GM12878 (cell line): ENCODE results near the gene EFNB2. TPM values are rescaled to one million over a fixed set of nuclear protein-coding genes. Genes with fewer than 3 reads are reported as not detected.
A peak's percentile ranks its signal among the peaks of the same experiment; 100 is the strongest.

Experiments used
- ATAC-seq: fragments of 200-7000 bp; cut with Tn5 transposase; 3 replicates; pipeline ENCODE4 v1.9.1; 2020; ENCODE audit warnings: mild to moderate bottlenecking, moderate library complexity
- BruUV-seq: library from RNA; stranded (reverse); fragments of 400-500 nt; replicated peaks from 2 replicates; lab custom pipeline; 2021; lab: Mats Ljungman, UMichigan
- CTCF ChIA-PET: fragments of 300-600 bp; sonication (Branson Sonifier 250); formaldehyde crosslinking; extraction: SDS; loops from one replicate; lab custom pipeline; 2021; ENCODE audit warnings: inconsistent platforms; lab: Yijun Ruan, JAX
- POLR2A ChIA-PET: fragments of 350-600 bp; formaldehyde crosslinking; extraction: SDS; loops from one replicate; lab custom pipeline; 2021; ENCODE audit warnings: inconsistent platforms; lab: Charles Lee
- RAD21 ChIA-PET: fragments of 300-600 bp; sonication (Branson Sonifier 250); formaldehyde crosslinking; loops from one replicate; lab custom pipeline; 2023; ENCODE audit warnings: antibody characterized with exemption; ENCODE audit not compliant: unreplicated experiment; lab: Charles Lee
- SMC1A ChIA-PET: fragments of 300-600 bp; sonication (Branson Sonifier 250); formaldehyde crosslinking; loops from one replicate; lab custom pipeline; 2023; ENCODE audit not compliant: unreplicated experiment, uncharacterized antibody; lab: Charles Lee
- DNase-seq: peaks from one replicate; pipeline ENCODE4 v3.0.0-alpha.2; 2011; ENCODE audit warnings: low read depth, low spot score
- FAIRE-seq: peaks from 3 replicates; lab custom pipeline; 2011; peaks lifted over from hg19 to GRCh38; lab: Jason Lieb, UNC
- H2AFZ ChIP-seq: 2 replicates; pipeline ENCODE4 v1.6.0; 2011; ENCODE audit warnings: low read depth, low read length, control low read depth; ENCODE audit not compliant: control insufficient read depth
- H3K27ac ChIP-seq: 2 replicates; pipeline ENCODE4 v1.5.1; 2011; ENCODE audit warnings: control low read depth; ENCODE audit not compliant: control insufficient read depth, insufficient read depth
- H3K27me3 ChIP-seq, 2 experiments: replicated peaks in 1 of 2; 2 replicates each; pipeline versions ENCODE4 v1.6.0 to v1.6.1; 2011; ENCODE audit warnings: low read length in 1 of 2; ENCODE audit not compliant: control insufficient read depth in 2 of 2, insufficient read depth in 2 of 2
- H3K36me3 ChIP-seq, 2 experiments: 2 replicates each; pipeline ENCODE4 v1.5.1; 2011; ENCODE audit warnings: low read length in 1 of 2; ENCODE audit not compliant: control insufficient read depth in 2 of 2, insufficient read depth in 2 of 2
- H3K4me1 ChIP-seq: 2 replicates; pipeline ENCODE4 v1.6.1; 2011; ENCODE audit warnings: mild to moderate bottlenecking, low read length, moderate library complexity, mixed read lengths; ENCODE audit not compliant: control insufficient read depth, insufficient read depth
- H3K4me2 ChIP-seq: 2 replicates; pipeline ENCODE4 v1.6.0; 2011; ENCODE audit warnings: control low read depth; ENCODE audit not compliant: control insufficient read depth, insufficient read depth
- H3K4me3 ChIP-seq: fragments of 200-600 bp; sonication (generic); 2 replicates; pipeline ENCODE4 v1.5.1; 2016
- H3K79me2 ChIP-seq: 2 replicates; pipeline ENCODE4 v1.6.0; 2011; ENCODE audit warnings: low read length; ENCODE audit not compliant: control insufficient read depth, insufficient read depth
- H3K9ac ChIP-seq: 2 replicates; pipeline ENCODE4 v1.8.0; 2011; ENCODE audit warnings: low read length, control low read depth, mixed read lengths; ENCODE audit not compliant: control insufficient read depth, insufficient read depth
- H3K9me3 ChIP-seq: replicated peaks from 3 replicates; pipeline ENCODE4 v1.5.1; 2011; ENCODE audit warnings: mild to moderate bottlenecking, low read length; ENCODE audit not compliant: control insufficient read depth, insufficient read depth
- H4K20me1 ChIP-seq: 2 replicates; pipeline ENCODE4 v1.6.0; 2011; ENCODE audit not compliant: control insufficient read depth, insufficient read depth
- ASH2L ChIP-seq: fragments of 300-600, 200-600 bp; sonication (generic); IDR thresholded peaks from 2 replicates; pipeline ENCODE4 v1.6.1; 2017; ENCODE audit warnings: low read depth, mild to moderate bottlenecking, borderline replicate concordance
- BHLHE40 ChIP-seq, 2 experiments: fragments of 450-650 bp in 1 of 2; IDR thresholded peaks; 2 replicates each; pipeline ENCODE4 v1.6.1; 2011 to 2017; ENCODE audit warnings: low read depth in 2 of 2, borderline replicate concordance in 1 of 2, improper control_type of control experiment in 1 of 2, low read length in 1 of 2, mild to moderate bottlenecking in 1 of 2
- DPF2 ChIP-seq: fragments of 450-650 bp; IDR thresholded peaks from 2 replicates; pipeline ENCODE4 v1.6.1; 2017; ENCODE audit warnings: mild to moderate bottlenecking
- FOXK2 ChIP-seq: fragments of 450-650 bp; IDR thresholded peaks from 2 replicates; pipeline ENCODE4 v1.6.1; 2017; ENCODE audit warnings: mild to moderate bottlenecking, moderate library complexity
- JUNB ChIP-seq: IDR thresholded peaks from 2 replicates; pipeline ENCODE4 v1.6.1; 2016; ENCODE audit warnings: antibody characterized with exemption, mild to moderate bottlenecking
- POLR2AphosphoS2 ChIP-seq: IDR thresholded peaks from 2 replicates; pipeline ENCODE4 v1.6.1; 2011; ENCODE audit warnings: low read depth, mild to moderate bottlenecking, low read length, improper control_type of control experiment, moderate library complexity
- RELB ChIP-seq: fragments of 450-650 bp; IDR thresholded peaks from 2 replicates; pipeline ENCODE4 v1.6.1; 2017; ENCODE audit warnings: low read depth, mild to moderate bottlenecking, moderate library complexity
- REST ChIP-seq: IDR thresholded peaks from 2 replicates; pipeline ENCODE4 v1.6.1; 2012; ENCODE audit warnings: mild to moderate bottlenecking, low read depth, low read length
- SIX5 ChIP-seq: IDR thresholded peaks from 2 replicates; pipeline ENCODE4 v1.6.1; 2011; ENCODE audit warnings: mild to moderate bottlenecking, low read depth, low read length, moderate library complexity; ENCODE audit not compliant: severe bottlenecking
- SMAD1 ChIP-seq: fragments of 450-650 bp; IDR thresholded peaks from 2 replicates; pipeline ENCODE4 v1.6.1; 2018; ENCODE audit warnings: mild to moderate bottlenecking, low read depth; ENCODE audit not compliant: partially characterized antibody
- ZBTB40 ChIP-seq: fragments of 450-650 bp; IDR thresholded peaks from 2 replicates; pipeline ENCODE4 v1.6.1; 2016; ENCODE audit warnings: mild to moderate bottlenecking, moderate library complexity, borderline replicate concordance
- ZNF274 ChIP-seq: IDR thresholded peaks from one replicate; pipeline ENCODE4 v1.8.0; 2011; ENCODE audit not compliant: insufficient read length, insufficient read depth
- ZSCAN29 ChIP-seq: fragments of 450-650 bp; IDR thresholded peaks from 2 replicates; pipeline ENCODE4 v1.6.1; 2017; ENCODE audit warnings: mild to moderate bottlenecking, moderate library complexity
- WGBS: methylation state at CpG from one replicate; pipeline ENCODE4 v1.1.6; 2016; ENCODE audit warnings: low lambda C conversion rate; ENCODE audit not compliant: insufficient replicate concordance, insufficient coverage; ENCODE audit errors: missing lambda C conversion rate; 5-methylcytosine and 5-hydroxymethylcytosine counted together
- in situ Hi-C: fragments of 300-500 bp; cut with MboI; formaldehyde crosslinking; loops from 9 replicates; pipeline ENCODE4 v1.14.3; 2018; ENCODE audit warnings: mixed read lengths
- intact Hi-C: fragments of 100-400 bp; cut with micrococcal nuclease; formaldehyde crosslinking; loops from one replicate; pipeline ENCODE4 v1.14.2; 2022; ENCODE audit not compliant: unreplicated experiment
- polyA plus RNA-seq, 11 experiments: library from polyadenylated mRNA; depleted of rRNA in 4 of 11; unstranded in 6 of 11; stranded (reverse) in 5 of 11; fragments of >200 nt; fragmentation: Nextera tagmentation in 4 of 11; fragmentation: Illumina TruSeq in 1 of 11; extraction: Ambion mirVana in 4 of 11; extraction: Trizol in 1 of 11; gene quantifications; 1 replicate in 1 of 11; 2 replicates in 10 of 11; pipeline versions ENCODE4 v1.2.1 to v1.2.3, GENCODE V29; 2011 to 2016; ENCODE audit warnings: inconsistent platforms in 2 of 11, missing spikeins in 2 of 11, low read depth in 1 of 11
- total RNA-seq, 4 experiments: library from RNA; depleted of rRNA in 3 of 4; stranded (reverse); fragments of >200 nt in 3 of 4; fragmentation: Illumina TruSeq in 1 of 4; extraction: Trizol in 1 of 4; gene quantifications; 2 replicates each; pipeline versions ENCODE4 v1.2.1 to v1.2.3, GENCODE V29; 2013 to 2021

Gene EFNB2
- total and polyA plus RNA-seq, 10 of the 15 experiments (the other 5 are each of a cell fraction or from before 2014, with no cell fraction given) = 0.12 to 1.5 (median 0.31) TPM; not detected in 1

GRCh38 chr13:106499113-106499512, 36.3 kb downstream of the EFNB2 start (continued):
- TF ChIP-seq ZBTB40 (no peak), SIX5 (no peak)

GRCh38 chr13:106498571-106498970, 36.9 kb downstream of the EFNB2 start:
- no peak overlapping the region for H2AFZ ChIP-seq
- ATAC-seq (no peak), DNase-seq (no peak), FAIRE-seq (no peak)
- H3K27me3 ChIP-seq = no peaks in the 10 kb centered on the region
- CTCF ChIA-PET = no interaction called here
- RAD21 ChIA-PET = interaction anchor here (0.6 kb wide), 1 partner anchor 416 kb away, joined by 3 read pairs; no protein-coding TSS in a partner anchor
- SMC1A ChIA-PET = interaction anchor here (1.3 kb wide), 1 partner anchor 9 kb away, joined by 4 read pairs; no protein-coding TSS in a partner anchor
- POLR2A ChIA-PET = no interaction called here
- no peaks in the 10 kb centered on the region for H3K4me1 ChIP-seq
- in situ Hi-C loops = no loop called here
- H3K36me3 ChIP-seq = no peaks in the 10 kb centered on the region
- H3K27ac ChIP-seq = no peak overlapping the region
- no TSS peak for BruUV-seq
- intact Hi-C loops = no loop called here
- H3K79me2 ChIP-seq = no peaks in the 10 kb centered on the region
- WGBS = 0% methylated on average over 1 of the region's 1 CpG
- no peaks in the 10 kb centered on the region for H3K9me3 ChIP-seq
- no peaks in the 10 kb centered on the region for H4K20me1 ChIP-seq
- 0 out of 2 replicates have a peak overlapping the region, but pooled peaks have one; percentile 22 for H3K4me2 ChIP-seq
- H3K9ac ChIP-seq = no peak overlapping the region
- H3K4me3 ChIP-seq = no peak overlapping the region
- TF ChIP-seq ZSCAN29 (no peak), POLR2AphosphoS2 (no peak), SMAD1 (no peak), BHLHE40 (IDR thresholded peaks at IDR 0.05; ENCODE audit: borderline replicate concordance in 1 of 2, low read depth in 2 of 2, low read length in 1 of 2) (no peak), ZNF274 (no peak), FOXK2 (no peak), JUNB (no peak), RELB (no peak), ASH2L (no peak), DPF2 (no peak), REST (no peak)
